Endothelial cell of umbilical vein (primary cell): ENCODE data around the gene PDCL2. TPM values are rescaled to one million over a fixed set of nuclear protein-coding genes. Genes with fewer than 3 reads are reported as not detected.

Source experiments
- BruUV-seq: library from RNA; stranded (reverse); fragments of 400-500 nt; replicated peaks from 2 replicates; lab custom pipeline; 2021; lab: Mats Ljungman, UMichigan
- CTCF ChIA-PET: fragments of 300-600, 350-600 bp; sonication (Branson Sonifier 250); formaldehyde crosslinking; loops from one replicate; lab custom pipeline; 2021; ENCODE audit warnings: antibody characterized with exemption, inconsistent platforms; lab: Charles Lee
- POLR2A ChIA-PET: fragments of 300-600, 350-600 bp; sonication (Branson Sonifier 250); formaldehyde crosslinking; loops from one replicate; lab custom pipeline; 2021; ENCODE audit warnings: antibody characterized with exemption, inconsistent platforms; lab: Charles Lee
- DNase-seq: peaks from one replicate; pipeline ENCODE4 v3.0.0-alpha.2; 2011; ENCODE audit warnings: low read depth, low spot score
- FAIRE-seq: peaks from 2 replicates; lab custom pipeline; 2011; peaks lifted over from hg19 to GRCh38; lab: Jason Lieb, UNC
- H2AFZ ChIP-seq: 2 replicates; pipeline ENCODE4 v1.6.0; 2012; ENCODE audit warnings: low read depth, low read length, control low read depth, inconsistent platforms
- H3K27ac ChIP-seq: 2 replicates; pipeline ENCODE4 v1.5.1; 2011; ENCODE audit warnings: low read depth, mild to moderate bottlenecking, control low read depth, low read length, moderate library complexity; ENCODE audit not compliant: insufficient read depth
- H3K27me3 ChIP-seq, 2 experiments: 2 replicates each; pipeline versions ENCODE4 v1.6.0 to v1.6.1; 2011; ENCODE audit warnings: low read length in 2 of 2, mixed read lengths in 1 of 2; ENCODE audit not compliant: control insufficient read depth in 2 of 2, insufficient read depth in 2 of 2
- H3K36me3 ChIP-seq, 2 experiments: 2 replicates in 1 of 2; 3 replicates in 1 of 2; pipeline ENCODE4 v1.5.1; 2011; ENCODE audit warnings: low read length in 2 of 2, mild to moderate bottlenecking in 1 of 2, moderate library complexity in 1 of 2; ENCODE audit not compliant: control insufficient read depth in 2 of 2, insufficient read depth in 2 of 2; ENCODE audit errors: extremely low read depth in 1 of 2
- H3K4me1 ChIP-seq: 3 replicates; pipeline ENCODE4 v1.5.1; 2011; ENCODE audit warnings: mild to moderate bottlenecking, low read length; ENCODE audit not compliant: control insufficient read depth, insufficient read depth; ENCODE audit errors: extremely low read depth
- H3K4me2 ChIP-seq: 2 replicates; pipeline ENCODE4 v1.6.1; 2011; ENCODE audit warnings: low read length, control low read depth, mixed read lengths; ENCODE audit not compliant: insufficient read depth
- H3K4me3 ChIP-seq, 3 experiments: fragments of 200-600 bp in 1 of 3; sonication (generic), shearing (Covaris generic) in 1 of 3; replicated peaks in 1 of 3; 2 replicates each; pipeline ENCODE4 v1.5.1; 2011 to 2016; ENCODE audit warnings: control low read depth in 3 of 3, low read length in 3 of 3, mild to moderate bottlenecking in 2 of 3, inconsistent platforms in 1 of 3, low read depth in 1 of 3, moderate library complexity in 1 of 3; ENCODE audit not compliant: insufficient read depth in 1 of 3
- H3K79me2 ChIP-seq: 2 replicates; pipeline ENCODE4 v1.6.0; 2012; ENCODE audit warnings: low read length, inconsistent platforms; ENCODE audit not compliant: control insufficient read depth, insufficient read depth
- H3K9ac ChIP-seq: replicated peaks from 2 replicates; pipeline ENCODE3; 2011; ENCODE audit warnings: low read length, control low read depth; ENCODE audit not compliant: insufficient read depth; ENCODE audit errors: extremely low read depth
- H3K9me1 ChIP-seq: replicated peaks from 3 replicates; pipeline ENCODE4 v1.6.0; 2011; ENCODE audit warnings: mild to moderate bottlenecking, low read length; ENCODE audit not compliant: control insufficient read depth, insufficient read depth; ENCODE audit errors: extremely low read depth
- H3K9me3 ChIP-seq: replicated peaks from 2 replicates; pipeline ENCODE4 v1.5.1; 2012; ENCODE audit warnings: low read length, inconsistent platforms; ENCODE audit not compliant: control insufficient read depth, insufficient read depth
- H4K20me1 ChIP-seq: replicated peaks from 2 replicates; pipeline ENCODE3; 2011; ENCODE audit warnings: mild to moderate bottlenecking, low read length; ENCODE audit not compliant: control insufficient read depth, insufficient read depth; ENCODE audit errors: extremely low read depth
- CTCF ChIP-seq, 2 donors: IDR thresholded peaks; 1 replicate in 1 of 2; 2 replicates in 1 of 2; pipeline ENCODE4 v1.5.1; 2011; ENCODE audit warnings: low read length in 2 of 2, mild to moderate bottlenecking in 2 of 2, moderate library complexity in 2 of 2, control low read depth in 1 of 2, inconsistent platforms in 1 of 2, low read depth in 1 of 2; ENCODE audit not compliant: insufficient read depth in 1 of 2; ENCODE audit errors: extremely low read depth in 1 of 2
- EZH2 ChIP-seq: IDR thresholded peaks from 2 replicates; pipeline ENCODE4 v1.6.1; 2012; ENCODE audit warnings: borderline replicate concordance, low read depth, mild to moderate bottlenecking, moderate library complexity, low read length, inconsistent platforms; ENCODE audit not compliant: severe bottlenecking
- FOS ChIP-seq: IDR thresholded peaks from 2 replicates; pipeline ENCODE4 v1.6.1; 2011; ENCODE audit warnings: mild to moderate bottlenecking, low read length, moderate library complexity, borderline replicate concordance; ENCODE audit not compliant: insufficient read depth
- GATA2 ChIP-seq: IDR thresholded peaks from 2 replicates; pipeline ENCODE4 v1.7.0; 2011; ENCODE audit warnings: low read depth, mild to moderate bottlenecking, moderate library complexity, mixed read lengths, low read length; ENCODE audit not compliant: insufficient read length, insufficient read depth
- JUN ChIP-seq: IDR thresholded peaks from 2 replicates; pipeline ENCODE4 v1.6.1; 2011; ENCODE audit warnings: borderline replicate concordance, low read depth; ENCODE audit not compliant: insufficient read length, insufficient read depth
- MAX ChIP-seq: IDR thresholded peaks from 2 replicates; pipeline ENCODE4 v1.6.1; 2011; ENCODE audit not compliant: insufficient read depth, insufficient read length
- MYC ChIP-seq: IDR thresholded peaks from one replicate; pipeline ENCODE4 v1.6.1; 2011; ENCODE audit warnings: mild to moderate bottlenecking, low read depth, low read length
- POLR2A ChIP-seq: IDR thresholded peaks from 2 replicates; pipeline ENCODE4 v1.6.1; 2012; ENCODE audit warnings: low read depth, mild to moderate bottlenecking, control low read depth, low read length
- POLR2AphosphoS5 ChIP-seq: IDR thresholded peaks from 2 replicates; pipeline ENCODE4 v1.6.1; 2012; ENCODE audit warnings: low read depth, mild to moderate bottlenecking, control low read depth, low read length, moderate library complexity; ENCODE audit not compliant: insufficient read depth
- dilution Hi-C: fragments of 300-500 bp; cut with MboI; formaldehyde crosslinking; loops from one replicate; pipeline ENCODE4 v1.15.0; 2019; ENCODE audit warnings: low sequenced_read_pairs; ENCODE audit not compliant: extremely low pct_ligation_motif_present
- intact Hi-C: fragments of 100-400 bp; cut with micrococcal nuclease; formaldehyde crosslinking; loops from one replicate; pipeline ENCODE4 v1.10.0; 2022
- polyA plus RNA-seq, 4 experiments: library from polyadenylated mRNA; depleted of rRNA in 3 of 4; stranded (reverse) in 3 of 4; unstranded in 1 of 4; fragments of >200 nt; gene quantifications; 2 replicates each; pipeline versions ENCODE4 v1.2.1 to v1.2.3, GENCODE V29; 2011 to 2012; ENCODE audit warnings: missing spikeins in 1 of 4
- total RNA-seq: library from RNA; stranded (reverse); gene quantifications from 2 replicates; pipeline ENCODE4 v1.2.3, GENCODE V29; 2021

The PDCL2 gene
- total and polyA plus RNA-seq, 2 donors (not counting 3 experiments of a cell fraction or from before 2014, with no cell fraction given) = not detected

- no peaks in the 10 kb centered on the region for H3K36me3 ChIP-seq
- POLR2A ChIA-PET = no interaction called here
- no peak overlapping the region for H2AFZ ChIP-seq
- no peak overlapping the region for H3K4me3 ChIP-seq
- H3K27me3 ChIP-seq = no peaks in the 10 kb centered on the region
- no peak for TF ChIP-seq POLR2AphosphoS5
- no peak for TF ChIP-seq FOS
- no peak for TF ChIP-seq JUN
- TF ChIP-seq GATA2 = no peak
- no peak for TF ChIP-seq MYC
- no peak for TF ChIP-seq POLR2A
- no peak for TF ChIP-seq CTCF (IDR thresholded peaks at IDR 0.05; ENCODE audit: extremely low read depth in 1 of 2, insufficient read depth in 1 of 2, low read depth in 1 of 2, low read length in 2 of 2)
- no peak for TF ChIP-seq MAX
- no peak for TF ChIP-seq EZH2
- peaks cover 31% of the 10 kb centered on the region for H3K79me2 ChIP-seq
- no peak overlapping the region for H3K4me2 ChIP-seq
- intact Hi-C loops = no loop called here
- CTCF ChIA-PET = interaction anchor here (1.3 kb wide), 1 partner anchor 348 kb away, joined by 3 read pairs; no protein-coding TSS in a partner anchor
- BruUV-seq = no TSS peak
- no peaks in the 10 kb centered on the region for H3K4me1 ChIP-seq
- no peak for DNase-seq
- dilution Hi-C loops = no loop called here
- H4K20me1 ChIP-seq = peaks cover 3% of the 10 kb centered on the region
- H3K27ac ChIP-seq = no peak overlapping the region
- no peak overlapping the region for H3K9ac ChIP-seq
- FAIRE-seq = no peak
- H3K9me1 ChIP-seq = no peaks in the 10 kb centered on the region
- H3K9me3 ChIP-seq = no peaks in the 10 kb centered on the region
Measured at GRCh38 chr4:55518442-55518841, 73.6 kb downstream of the PDCL2 start.
